Measurements from ENCODE around the gene CDC34. TPM values are rescaled to one million over a fixed set of nuclear protein-coding genes. Genes with fewer than 3 reads are reported as not detected.

Gene CDC34
- total and polyA plus RNA-seq, 9 of the 15 experiments (the other 6 are each of a cell fraction or from before 2014, with no cell fraction given) = 0.80 to 203 (median 65.5) TPM

- no peak for TF ChIP-seq ZMIZ1 (IDR thresholded peaks at IDR 0.05; ENCODE audit: low read depth in 2 of 2, low read length in 2 of 2)
- TF ChIP-seq CREM (IDR thresholded peaks at IDR 0.05; ENCODE audit: low read depth) = peak; percentile 77
- TF ChIP-seq FUS (optimal IDR thresholded peaks at IDR 0.05; ENCODE audit: low read depth, low read length) = no peak
- TF ChIP-seq MBD1 (CRISPR knock-in tag; IDR thresholded peaks at IDR 0.05) = no peak
- TF ChIP-seq HMGN3 (IDR thresholded peaks at IDR 0.05; ENCODE audit: borderline replicate concordance, extremely low read depth, insufficient read length, low read depth, low read length) = peak; percentile 16
- no peak for TF ChIP-seq ZBTB12 (CRISPR knock-in tag; IDR thresholded peaks at IDR 0.05)
- TF ChIP-seq CCNT2 (IDR thresholded peaks at IDR 0.05; ENCODE audit: borderline replicate concordance, extremely low read depth, insufficient read length, low read depth, low read length) = no peak
- TF ChIP-seq DMBX1 (CRISPR knock-in tag; IDR thresholded peaks at IDR 0.05; ENCODE audit: borderline replicate concordance) = no peak
- TF ChIP-seq MAZ (CRISPR knock-in tag; conservative IDR thresholded peaks at IDR 0.05 in 1 of 2, IDR thresholded peaks at IDR 0.05 in 1 of 2) = no peak
- no peak for TF ChIP-seq GABPB2 (CRISPR knock-in tag; conservative IDR thresholded peaks at IDR 0.05)
- no peak for TF ChIP-seq CEBPB (tag; IDR thresholded peaks at IDR 0.05)
- no peak for TF ChIP-seq ZNF384 (IDR thresholded peaks at IDR 0.05; ENCODE audit: low read depth, low read length)
- TF ChIP-seq ZFP36 (IDR thresholded peaks at IDR 0.05; ENCODE audit: low read depth, low read length, partially characterized antibody) = no peak
- TF ChIP-seq NFATC3 (IDR thresholded peaks at IDR 0.05) = no peak
- TF ChIP-seq HLTF (IDR thresholded peaks at IDR 0.05) = no peak
- no peak for TF ChIP-seq THAP7 (CRISPR knock-in tag; IDR thresholded peaks at IDR 0.05)
- no peak for TF ChIP-seq FOXM1 (IDR thresholded peaks at IDR 0.05; ENCODE audit: low read depth)
- no peak for TF ChIP-seq FOXM1 (CRISPR knock-in tag; IDR thresholded peaks at IDR 0.05; ENCODE audit: low read depth)
- no peak for TF ChIP-seq CHD1 (IDR thresholded peaks at IDR 0.05; ENCODE audit: low read length)
- no peak for TF ChIP-seq ERF (CRISPR knock-in tag; IDR thresholded peaks at IDR 0.05)
- TF ChIP-seq NFRKB (IDR thresholded peaks at IDR 0.05; ENCODE audit: low read depth) = no peak; the same call in 1 of the 2 replicates
- TF ChIP-seq NFE2 (IDR thresholded peaks at IDR 0.05; ENCODE audit: low read depth) = no peak
These were observed 25.2 kb downstream of the CDC34 start (continued) for GRCh38 chr19:556611-557382.

Data from K562 (cell line).